ENCODE data around the gene RXRA. TPM values are rescaled to one million over a fixed set of nuclear protein-coding genes. Genes with fewer than 3 reads are reported as not detected.

Gene RXRA
- total and polyA plus RNA-seq, 2 of the 13 experiments (the other 11 are each of a cell fraction or from before 2014, with no cell fraction given), result 18.9 to 29.2 TPM

DNA sequence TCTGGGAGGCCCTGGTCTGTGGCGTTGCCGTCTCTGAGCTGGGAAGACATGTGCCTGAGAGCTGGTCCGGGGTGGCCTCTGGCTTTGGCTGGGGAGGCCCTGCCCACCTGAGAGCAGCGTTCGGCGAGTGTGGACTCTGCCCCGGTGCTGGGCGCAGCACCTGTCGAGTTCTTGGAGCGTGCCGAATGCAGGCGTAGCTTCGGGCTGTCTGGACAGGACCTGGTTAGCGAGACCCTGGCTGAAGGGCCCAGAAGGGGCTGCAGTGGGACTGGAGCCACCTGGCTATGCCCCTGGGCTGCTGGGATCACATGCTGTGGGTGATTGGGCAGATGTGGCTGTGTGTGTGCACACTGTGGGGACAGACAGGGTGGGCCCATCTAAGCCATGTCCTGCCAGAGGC, 56.5 kb downstream of the RXRA start (continued):
- TF ChIP-seq, protein P1, sequence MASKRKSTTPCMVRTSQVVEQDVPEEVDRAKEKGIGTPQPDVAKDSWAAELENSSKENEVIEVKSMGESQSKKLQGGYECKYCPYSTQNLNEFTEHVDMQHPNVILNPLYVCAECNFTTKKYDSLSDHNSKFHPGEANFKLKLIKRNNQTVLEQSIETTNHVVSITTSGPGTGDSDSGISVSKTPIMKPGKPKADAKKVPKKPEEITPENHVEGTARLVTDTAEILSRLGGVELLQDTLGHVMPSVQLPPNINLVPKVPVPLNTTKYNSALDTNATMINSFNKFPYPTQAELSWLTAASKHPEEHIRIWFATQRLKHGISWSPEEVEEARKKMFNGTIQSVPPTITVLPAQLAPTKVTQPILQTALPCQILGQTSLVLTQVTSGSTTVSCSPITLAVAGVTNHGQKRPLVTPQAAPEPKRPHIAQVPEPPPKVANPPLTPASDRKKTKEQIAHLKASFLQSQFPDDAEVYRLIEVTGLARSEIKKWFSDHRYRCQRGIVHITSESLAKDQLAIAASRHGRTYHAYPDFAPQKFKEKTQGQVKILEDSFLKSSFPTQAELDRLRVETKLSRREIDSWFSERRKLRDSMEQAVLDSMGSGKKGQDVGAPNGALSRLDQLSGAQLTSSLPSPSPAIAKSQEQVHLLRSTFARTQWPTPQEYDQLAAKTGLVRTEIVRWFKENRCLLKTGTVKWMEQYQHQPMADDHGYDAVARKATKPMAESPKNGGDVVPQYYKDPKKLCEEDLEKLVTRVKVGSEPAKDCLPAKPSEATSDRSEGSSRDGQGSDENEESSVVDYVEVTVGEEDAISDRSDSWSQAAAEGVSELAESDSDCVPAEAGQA (IDR thresholded peaks at IDR 0.05; ENCODE audit: low read depth), result no peak
- TF ChIP-seq, protein P1 (CRISPR knock-in tag; IDR thresholded peaks at IDR 0.05; ENCODE audit: borderline replicate concordance), result no peak
- TF ChIP-seq ZBTB37 (CRISPR knock-in tag; IDR thresholded peaks at IDR 0.05), result no peak
- no peak for TF ChIP-seq SP4 (CRISPR knock-in tag; IDR thresholded peaks at IDR 0.05)

- FAIRE-seq, result no peak
- BruUV-seq (replicated peaks), result no TSS peak
- Histone ChIP-seq H3K9me3 (ENCODE audit: low read length) (no peaks in the 10 kb centered on the region), H3K27ac (ENCODE audit: extremely low read length, insufficient read depth, low read length) (peak overlapping the region; percentile 8), H2AFZ (ENCODE audit: low read length) (no peak overlapping the region), H3K79me2 (ENCODE audit: insufficient read depth, low read length) (peaks cover 67% of the 10 kb centered on the region), H4K20me1 (ENCODE audit: insufficient read depth, low read length) (peaks cover 66% of the 10 kb centered on the region), H3K4me2 (ENCODE audit: low read depth, low read length) (peak overlapping the region; percentile 57; the same call in 1 of the 2 replicates), H3K27me3 (ENCODE audit: control insufficient read depth in 1 of 2, insufficient read depth in 2 of 2, low read length in 2 of 2) (no peaks in the 10 kb centered on the region), H3K9ac (ENCODE audit: insufficient read depth, low read depth, low read length) (no peak overlapping the region), H3K4me1 (ENCODE audit: insufficient read depth, low read length) (peaks cover 57% of the 10 kb centered on the region), H3K4me3 (replicated peaks in 1 of 3; ENCODE audit: insufficient read depth in 1 of 3, low read depth in 2 of 3, low read length in 3 of 3) (no peak overlapping the region), H3K36me3 (replicated peaks in 1 of 2; ENCODE audit: control insufficient read depth in 1 of 2, insufficient read depth in 2 of 2, low read length in 2 of 2) (no peaks in the 10 kb centered on the region; a peak in 1 of 5 replicates)
- intact Hi-C loops (cut with micrococcal nuclease; ENCODE audit: unreplicated experiment) (loop anchor here (10.0 kb wide), 1 partner anchor 52 kb away; no protein-coding TSS in a partner anchor), in situ Hi-C loops (cut with HindIII; ENCODE audit: extremely low pct_ligation_motif_present, low pct_unique_long_range_greater_than_20kb) (no loop called here)
- no peak for DNase-seq (ENCODE audit: low spot score)
- 90% methylated on average over 3 of the region's 6 CpGs for WGBS (ENCODE audit: low lambda C conversion rate)
- POLR2A ChIA-PET, result interaction anchor here (2.2 kb wide), 1 partner anchor 54 kb away, joined by 6 read pairs; no protein-coding TSS in a partner anchor
- CTCF ChIA-PET (ENCODE audit: low intra/inter-chr PET ratio, low total read pairs), result no interaction called here
- no peak for ATAC-seq
- TF ChIP-seq FOXA1 (IDR thresholded peaks at IDR 0.05) (no peak), FOXA1 (CRISPR knock-in tag; IDR thresholded peaks at IDR 0.05) (no peak), THRA (CRISPR knock-in tag; IDR thresholded peaks at IDR 0.05; ENCODE audit: borderline replicate concordance) (no peak), RBM22 (optimal IDR thresholded peaks at IDR 0.05; ENCODE audit: low read length) (no peak), HNRNPLL (IDR thresholded peaks at IDR 0.05; ENCODE audit: low read depth, low read length, poor library complexity, severe bottlenecking) (peak; percentile 9), ZNF138 (CRISPR knock-in tag; IDR thresholded peaks at IDR 0.05; ENCODE audit: low read depth) (no peak), KLF9 (CRISPR knock-in tag; IDR thresholded peaks at IDR 0.05; ENCODE audit: low read depth) (no peak), STAT5B (CRISPR knock-in tag; IDR thresholded peaks at IDR 0.05) (no peak), KAT7 (CRISPR knock-in tag; IDR thresholded peaks at IDR 0.05; ENCODE audit: borderline replicate concordance) (no peak)
- TF ChIP-seq, protein P2, sequence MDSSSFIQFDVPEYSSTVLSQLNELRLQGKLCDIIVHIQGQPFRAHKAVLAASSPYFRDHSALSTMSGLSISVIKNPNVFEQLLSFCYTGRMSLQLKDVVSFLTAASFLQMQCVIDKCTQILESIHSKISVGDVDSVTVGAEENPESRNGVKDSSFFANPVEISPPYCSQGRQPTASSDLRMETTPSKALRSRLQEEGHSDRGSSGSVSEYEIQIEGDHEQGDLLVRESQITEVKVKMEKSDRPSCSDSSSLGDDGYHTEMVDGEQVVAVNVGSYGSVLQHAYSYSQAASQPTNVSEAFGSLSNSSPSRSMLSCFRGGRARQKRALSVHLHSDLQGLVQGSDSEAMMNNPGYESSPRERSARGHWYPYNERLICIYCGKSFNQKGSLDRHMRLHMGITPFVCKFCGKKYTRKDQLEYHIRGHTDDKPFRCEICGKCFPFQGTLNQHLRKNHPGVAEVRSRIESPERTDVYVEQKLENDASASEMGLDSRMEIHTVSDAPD (CRISPR knock-in tag; IDR thresholded peaks at IDR 0.05), result no peak
These were observed 56.9 kb downstream of the RXRA start for GRCh38 chr9:134383148-134383547.
